HepG2 (cell line): Measurements from ENCODE around the gene ADSS1. TPM values are rescaled to one million over a fixed set of nuclear protein-coding genes. Genes with fewer than 3 reads are reported as not detected.
A peak's percentile ranks its signal among the peaks of the same experiment; 100 is the strongest.

Experiments
- EEA1 ChIP-seq: sonication (generic); formaldehyde crosslinking; IDR thresholded peaks from 2 replicates; pipeline ENCODE4 v1.5.1; 2020; ENCODE audit warnings: mild to moderate bottlenecking, missing genetic modification reagents, borderline replicate concordance
- TAF1 ChIP-seq: sonication (generic); formaldehyde crosslinking; IDR thresholded peaks from 2 replicates; pipeline ENCODE4 v1.4.0; 2020; ENCODE audit warnings: missing genetic modification reagents
- ZBTB7B ChIP-seq: sonication (generic); formaldehyde crosslinking; IDR thresholded peaks from 2 replicates; pipeline ENCODE4 v1.4.0; 2020; ENCODE audit warnings: missing genetic modification reagents
- ZMYM3 ChIP-seq: sonication (generic); formaldehyde crosslinking; IDR thresholded peaks from 2 replicates; pipeline ENCODE4 v1.5.1; 2020; ENCODE audit warnings: mild to moderate bottlenecking, missing genetic modification reagents
- ZNF572 ChIP-seq: sonication (generic); formaldehyde crosslinking; IDR thresholded peaks from 2 replicates; pipeline ENCODE4 v1.5.1; 2020; ENCODE audit warnings: mild to moderate bottlenecking, missing genetic modification reagents
- polyA plus RNA-seq, 8 experiments: library from polyadenylated mRNA; depleted of rRNA in 3 of 8; stranded (reverse) in 7 of 8; unstranded in 1 of 8; fragments of >200 nt; fragmentation: Illumina TruSeq in 4 of 8; extraction: Trizol in 4 of 8; gene quantifications; 2 replicates each; pipeline versions ENCODE4 v1.2.1 to v1.2.3, GENCODE V29; 2011 to 2016; ENCODE audit warnings: low read depth in 4 of 8, missing spikeins in 1 of 8, mixed read lengths in 1 of 8; ENCODE audit not compliant: insufficient read depth in 1 of 8
- total RNA-seq, 5 experiments: library from RNA; depleted of rRNA; stranded (reverse); fragments of >200 nt; fragmentation: Illumina TruSeq; extraction: Trizol; gene quantifications; 2 replicates each; pipeline ENCODE4 v1.2.3, GENCODE V29; 2016; ENCODE audit warnings: low read depth in 1 of 5
- TF ChIP-seq, protein P1 (sequence below): sonication (generic); formaldehyde crosslinking; IDR thresholded peaks from 2 replicates; pipeline ENCODE4 v1.5.1; 2020; ENCODE audit warnings: mild to moderate bottlenecking, missing genetic modification reagents, moderate library complexity
- TF ChIP-seq, protein P2 (sequence below): sonication (generic); formaldehyde crosslinking; IDR thresholded peaks from 2 replicates; pipeline ENCODE4 v1.5.0; 2020; ENCODE audit warnings: missing genetic modification reagents

The ADSS1 gene
- total and polyA plus RNA-seq, 2 of the 13 experiments (the other 11 are each of a cell fraction or from before 2014, with no cell fraction given), result 1.0 to 36.7 TPM

- TF ChIP-seq, protein P1, sequence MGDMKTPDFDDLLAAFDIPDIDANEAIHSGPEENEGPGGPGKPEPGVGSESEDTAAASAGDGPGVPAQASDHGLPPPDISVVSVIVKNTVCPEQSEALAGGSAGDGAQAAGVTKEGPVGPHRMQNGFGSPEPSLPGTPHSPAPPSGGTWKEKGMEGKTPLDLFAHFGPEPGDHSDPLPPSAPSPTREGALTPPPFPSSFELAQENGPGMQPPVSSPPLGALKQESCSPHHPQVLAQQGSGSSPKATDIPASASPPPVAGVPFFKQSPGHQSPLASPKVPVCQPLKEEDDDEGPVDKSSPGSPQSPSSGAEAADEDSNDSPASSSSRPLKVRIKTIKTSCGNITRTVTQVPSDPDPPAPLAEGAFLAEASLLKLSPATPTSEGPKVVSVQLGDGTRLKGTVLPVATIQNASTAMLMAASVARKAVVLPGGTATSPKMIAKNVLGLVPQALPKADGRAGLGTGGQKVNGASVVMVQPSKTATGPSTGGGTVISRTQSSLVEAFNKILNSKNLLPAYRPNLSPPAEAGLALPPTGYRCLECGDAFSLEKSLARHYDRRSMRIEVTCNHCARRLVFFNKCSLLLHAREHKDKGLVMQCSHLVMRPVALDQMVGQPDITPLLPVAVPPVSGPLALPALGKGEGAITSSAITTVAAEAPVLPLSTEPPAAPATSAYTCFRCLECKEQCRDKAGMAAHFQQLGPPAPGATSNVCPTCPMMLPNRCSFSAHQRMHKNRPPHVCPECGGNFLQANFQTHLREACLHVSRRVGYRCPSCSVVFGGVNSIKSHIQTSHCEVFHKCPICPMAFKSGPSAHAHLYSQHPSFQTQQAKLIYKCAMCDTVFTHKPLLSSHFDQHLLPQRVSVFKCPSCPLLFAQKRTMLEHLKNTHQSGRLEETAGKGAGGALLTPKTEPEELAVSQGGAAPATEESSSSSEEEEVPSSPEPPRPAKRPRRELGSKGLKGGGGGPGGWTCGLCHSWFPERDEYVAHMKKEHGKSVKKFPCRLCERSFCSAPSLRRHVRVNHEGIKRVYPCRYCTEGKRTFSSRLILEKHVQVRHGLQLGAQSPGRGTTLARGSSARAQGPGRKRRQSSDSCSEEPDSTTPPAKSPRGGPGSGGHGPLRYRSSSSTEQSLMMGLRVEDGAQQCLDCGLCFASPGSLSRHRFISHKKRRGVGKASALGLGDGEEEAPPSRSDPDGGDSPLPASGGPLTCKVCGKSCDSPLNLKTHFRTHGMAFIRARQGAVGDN, result peak; percentile 4; the same call in 1 of the 2 replicates
- TF ChIP-seq TAF1 (CRISPR knock-in tag), result 0 out of 2 replicates have a peak, but pooled peaks have one; percentile 10
- no peak; the same call in 1 of the 2 replicates for TF ChIP-seq ZMYM3
- TF ChIP-seq ZNF572 (CRISPR knock-in tag), result no peak
- TF ChIP-seq EEA1 (CRISPR knock-in tag), result 0 out of 2 replicates have a peak, but pooled peaks have one; percentile 12
- TF ChIP-seq, protein P2, sequence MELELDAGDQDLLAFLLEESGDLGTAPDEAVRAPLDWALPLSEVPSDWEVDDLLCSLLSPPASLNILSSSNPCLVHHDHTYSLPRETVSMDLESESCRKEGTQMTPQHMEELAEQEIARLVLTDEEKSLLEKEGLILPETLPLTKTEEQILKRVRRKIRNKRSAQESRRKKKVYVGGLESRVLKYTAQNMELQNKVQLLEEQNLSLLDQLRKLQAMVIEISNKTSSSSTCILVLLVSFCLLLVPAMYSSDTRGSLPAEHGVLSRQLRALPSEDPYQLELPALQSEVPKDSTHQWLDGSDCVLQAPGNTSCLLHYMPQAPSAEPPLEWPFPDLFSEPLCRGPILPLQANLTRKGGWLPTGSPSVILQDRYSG, result no peak
- peak; percentile 18; the same call in 1 of the 2 replicates for TF ChIP-seq ZBTB7B
These were observed 1.9 kb downstream of the ADSS1 start (continued) for GRCh38 chr14:104725772-104726548.
